Measurements from ENCODE around the gene CHRNA9.
A peak's percentile ranks its signal among the peaks of the same experiment; 100 is the strongest.

Gene CHRNA9

DNA sequence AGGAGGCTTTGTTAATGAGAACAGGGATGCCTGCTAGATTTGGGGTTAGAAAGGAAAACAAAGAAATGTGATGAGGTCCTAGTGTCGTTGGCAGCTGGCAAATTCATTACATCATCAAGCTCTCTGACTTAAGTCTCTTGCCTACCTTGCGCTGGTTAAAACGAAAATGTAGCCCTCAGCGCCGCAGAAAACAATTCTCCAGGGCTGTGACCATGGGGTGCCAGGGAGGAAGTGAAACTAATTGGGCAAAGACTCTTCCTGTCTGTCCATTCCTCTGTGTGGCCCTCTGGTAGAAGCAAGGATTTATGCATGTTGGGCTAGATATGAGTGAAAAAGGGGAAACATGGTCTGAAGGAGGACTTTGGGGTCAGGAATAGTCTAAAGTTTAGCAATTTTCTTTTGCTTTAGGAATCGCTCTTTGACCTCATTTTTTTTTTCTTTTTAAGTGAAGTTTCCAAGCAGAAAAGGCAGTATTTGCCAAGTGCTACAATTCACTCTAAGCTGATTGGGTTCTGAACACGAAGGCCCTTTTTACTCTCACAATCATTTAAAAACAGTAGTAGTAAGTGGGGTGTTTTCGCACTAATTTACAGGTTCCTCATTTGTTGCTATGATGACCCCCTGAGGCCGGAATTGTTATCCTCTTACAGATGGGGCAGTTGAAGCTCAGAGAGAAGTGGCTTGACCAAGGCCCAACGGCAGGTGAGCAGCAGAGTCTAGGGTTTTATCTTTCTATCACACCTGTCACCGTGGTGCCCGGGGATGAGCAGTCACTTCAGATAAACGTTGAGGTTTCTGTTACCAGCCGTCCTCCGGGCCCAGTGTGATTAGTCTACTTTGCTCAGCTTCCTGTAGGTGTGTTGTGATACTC lies 27.3 kb upstream of the CHRNA9 start:
- intact Hi-C loops (cut with DNase I), result loop anchor here (5.0 kb wide), 1 partner anchor 156 kb away; no protein-coding TSS in a partner anchor
- DNase-seq, result peak in 12 of 42 donors; percentile 12 to 50 (median 26)

DNA sequence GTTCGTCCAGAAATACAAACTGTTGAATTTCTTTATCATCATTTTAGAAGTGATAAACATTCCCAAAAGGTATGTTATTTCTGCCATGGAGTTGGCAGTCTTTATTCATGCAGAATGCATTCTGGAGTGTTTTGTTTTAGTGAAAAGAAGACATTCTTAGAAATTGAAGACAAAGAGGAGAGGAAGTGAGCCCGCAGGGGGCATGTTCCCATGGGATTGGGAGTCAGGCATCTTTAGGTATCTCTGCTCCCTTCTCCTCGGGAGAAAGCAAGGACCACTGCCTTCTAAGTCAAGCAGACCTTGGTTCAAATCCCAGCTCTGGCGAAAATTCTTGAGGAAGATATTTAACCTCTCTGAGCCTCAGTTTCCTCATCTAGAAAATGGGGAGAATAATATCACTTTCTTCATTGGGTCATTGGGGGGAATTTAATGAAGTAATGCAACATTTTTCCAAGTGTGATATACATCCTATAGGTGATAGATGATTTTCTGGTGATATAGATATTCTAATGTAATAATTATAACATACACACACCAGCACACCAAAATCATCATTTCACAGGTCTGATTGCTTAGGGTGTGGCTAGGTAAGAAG lies 26.5 kb upstream of the CHRNA9 start:
- intact Hi-C loops (cut with DNase I), result loop anchor here (5.0 kb wide), 1 partner anchor 156 kb away; no protein-coding TSS in a partner anchor
- DNase-seq, result no peak

GRCh38 chr4:40309250-40309774 lies 25.8 kb upstream of the CHRNA9 start:
- intact Hi-C loops (cut with DNase I), result loop anchor here (5.0 kb wide), 1 partner anchor 157 kb away; no protein-coding TSS in a partner anchor

GRCh38 chr4:40310225-40310624 lies 24.9 kb upstream of the CHRNA9 start:
- DNase-seq, result no peak
- intact Hi-C loops (cut with DNase I), result loop anchor here (5.0 kb wide), 1 partner anchor 253 kb away; the partner anchor contains the start of gene N4BP2

More at GRCh38 chr4:40309250-40309774, 25.8 kb upstream of the CHRNA9 start:
- peak; percentile 77 to 96 (median 90) for DNase-seq

DNA sequence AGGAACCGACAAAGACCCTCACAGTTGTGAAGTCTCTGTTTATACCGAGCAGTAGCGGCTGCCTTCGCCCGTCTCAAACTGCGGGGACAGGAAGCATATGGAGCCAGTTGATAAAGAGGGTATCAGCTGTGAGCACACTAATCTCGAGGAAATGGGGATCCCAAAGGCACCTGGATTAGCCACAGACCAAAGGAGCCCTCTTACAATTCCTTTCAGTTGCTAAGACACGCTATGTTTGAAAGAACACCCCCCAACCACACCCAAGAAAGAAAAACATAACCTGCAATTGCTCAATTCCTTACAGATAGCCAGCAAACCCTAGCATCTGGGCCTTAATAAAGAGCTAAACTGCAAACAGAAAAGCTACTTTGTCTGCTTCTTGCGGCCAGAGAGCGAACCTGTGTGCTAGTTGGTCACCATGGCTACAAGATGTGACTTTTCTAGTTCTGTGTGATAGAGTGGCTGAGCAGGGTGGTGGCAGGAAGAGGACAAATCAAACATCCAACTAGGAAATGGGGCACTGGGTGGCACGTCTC lies 23.3 kb upstream of the CHRNA9 start:
- intact Hi-C loops (cut with DNase I), result loop anchor here (5.0 kb wide), 1 partner anchor 255 kb away; the partner anchor contains the start of gene N4BP2
- no peak for DNase-seq

DNA sequence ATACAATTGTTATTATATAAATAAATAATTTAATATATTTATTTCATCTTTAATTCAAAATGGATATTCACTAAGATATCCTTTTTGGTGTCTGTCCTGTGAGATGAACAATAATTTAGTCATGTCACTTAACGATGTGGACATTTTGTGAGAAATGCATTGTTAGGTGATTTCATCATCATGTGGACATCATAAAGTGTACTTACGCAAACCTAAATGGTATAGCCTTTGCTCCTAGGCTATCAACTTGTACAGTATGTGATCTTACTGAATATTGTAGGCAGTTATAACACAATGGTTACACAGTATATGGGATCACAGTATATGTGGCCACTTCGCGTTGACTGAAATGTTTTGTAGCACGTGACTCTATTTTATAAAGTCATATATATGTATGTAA lies 20.2 kb upstream of the CHRNA9 start:
- intact Hi-C loops (cut with DNase I), result loop anchor here (5.0 kb wide), 1 partner anchor 258 kb away; the partner anchor contains the start of gene N4BP2
- DNase-seq, result no peak

DNA sequence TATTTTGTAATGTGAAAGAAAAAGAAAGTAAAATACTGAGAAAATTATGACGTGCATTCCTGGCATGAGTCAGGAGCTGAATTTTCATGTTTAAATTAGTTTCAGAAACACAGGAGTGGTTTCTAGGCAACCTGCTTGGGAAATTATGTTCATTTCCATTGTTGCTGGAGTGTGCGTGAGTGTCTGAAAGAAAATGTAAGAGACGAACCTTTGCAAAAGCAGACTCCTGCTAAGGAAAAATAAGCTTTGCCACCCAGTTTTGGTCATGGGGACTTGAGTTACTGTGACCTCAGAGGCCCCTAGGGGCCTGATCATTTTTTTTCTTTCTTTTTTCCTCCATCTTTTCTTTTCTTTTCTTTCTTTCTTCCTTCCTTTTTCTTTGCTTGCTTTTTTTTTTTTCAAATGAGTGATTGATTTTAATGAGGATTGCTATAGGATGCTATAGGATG lies 18.8 kb upstream of the CHRNA9 start:
- intact Hi-C loops (cut with DNase I), result no loop called here
- DNase-seq, result peak in 15 of 42 donors; percentile 15 to 80 (median 47)

DNA sequence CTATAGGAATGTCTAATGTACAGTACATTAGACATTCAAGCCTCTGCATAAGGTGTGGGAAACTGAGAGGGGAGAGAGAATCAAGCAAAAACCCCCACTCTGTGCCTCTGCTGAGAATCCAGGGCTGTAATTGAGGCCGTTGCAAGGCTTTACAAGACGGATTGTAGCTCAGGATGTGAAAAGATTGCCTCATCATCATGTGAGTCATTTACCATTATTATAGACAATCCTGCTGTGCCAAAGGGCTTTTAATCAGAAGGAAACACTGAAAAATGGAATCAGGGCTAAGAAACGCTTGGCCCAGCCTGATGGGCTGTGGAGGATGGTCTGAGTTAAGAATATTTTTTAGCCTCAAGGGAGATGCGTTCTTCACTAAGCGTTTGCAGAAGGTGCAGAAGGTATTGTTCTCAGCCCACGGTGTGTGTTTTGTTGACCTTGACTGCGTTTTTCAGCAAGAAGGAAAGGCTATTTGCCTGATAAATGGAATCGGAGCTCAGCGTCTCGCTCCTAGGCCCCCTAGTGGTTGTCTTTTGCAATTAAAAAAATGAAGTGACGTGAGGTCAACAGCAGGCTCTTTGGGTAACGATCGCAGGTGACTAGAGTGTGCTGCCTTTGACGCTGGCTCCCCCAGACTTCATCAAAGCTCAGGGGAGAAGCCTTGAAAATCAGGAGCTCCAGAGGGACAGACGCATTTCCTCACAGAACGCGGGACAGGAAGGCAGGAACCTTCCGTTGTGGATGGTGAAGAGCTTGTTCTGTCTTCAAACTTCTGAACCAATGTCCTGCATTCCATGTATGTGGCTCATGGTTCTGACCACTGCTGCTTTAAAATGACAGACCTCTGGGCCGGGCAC lies 18.1 kb upstream of the CHRNA9 start:
- DNase-seq, result peak in 40 of 42 donors; percentile 9 to 79 (median 50)
- intact Hi-C loops (cut with DNase I), result no loop called here

DNA sequence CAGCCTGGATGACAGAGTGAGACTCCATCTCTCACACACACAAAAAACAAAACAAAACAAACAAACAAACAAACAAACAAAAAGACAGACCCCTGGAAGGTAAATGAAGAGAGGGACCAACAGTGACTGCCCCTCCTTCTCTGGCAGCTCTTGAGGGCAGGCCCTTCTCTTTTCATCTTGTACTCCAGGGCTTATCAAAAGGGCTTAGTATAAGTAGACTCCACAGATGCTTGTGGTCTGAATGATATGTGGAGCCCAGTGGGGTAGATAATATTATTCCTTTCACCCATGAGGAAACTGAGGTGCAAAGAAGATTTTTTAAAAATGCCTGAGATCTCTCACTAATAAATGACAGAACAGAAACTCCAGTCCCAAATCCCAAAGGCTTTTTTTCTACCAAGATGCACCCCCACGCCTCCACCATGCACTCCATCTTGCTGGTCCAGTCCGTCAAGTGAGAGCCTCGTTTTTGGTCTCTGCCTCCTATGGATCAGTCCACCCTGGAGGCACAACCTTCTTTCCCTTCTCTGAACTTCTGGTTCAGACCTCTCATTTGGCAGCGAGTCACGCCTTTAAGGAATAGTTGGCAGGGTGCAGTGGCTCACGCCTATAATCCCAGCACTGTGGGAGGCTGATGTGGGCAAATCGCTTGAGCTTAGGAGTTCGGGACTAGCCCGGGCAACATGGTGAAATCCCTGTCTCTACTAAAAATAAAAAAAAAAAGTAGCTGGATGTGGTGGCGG lies 17.0 kb upstream of the CHRNA9 start:
- intact Hi-C loops (cut with DNase I), result no loop called here

GRCh38 chr4:40321574-40322275 lies 13.4 kb upstream of the CHRNA9 start:
- peak in 5 of 42 donors; percentile 21 to 41 (median 29) for DNase-seq
- intact Hi-C loops (cut with DNase I), result no loop called here

More for the DNA sequence above, 17.0 kb upstream of the CHRNA9 start:
- DNase-seq, result no peak

- DNase-seq, result peak in 4 of 42 donors; percentile 17 to 53 (median 42)
- intact Hi-C loops (cut with DNase I), result no loop called here
Measured at GRCh38 chr4:40322811-40323210, 12.3 kb upstream of the CHRNA9 start.

DNA sequence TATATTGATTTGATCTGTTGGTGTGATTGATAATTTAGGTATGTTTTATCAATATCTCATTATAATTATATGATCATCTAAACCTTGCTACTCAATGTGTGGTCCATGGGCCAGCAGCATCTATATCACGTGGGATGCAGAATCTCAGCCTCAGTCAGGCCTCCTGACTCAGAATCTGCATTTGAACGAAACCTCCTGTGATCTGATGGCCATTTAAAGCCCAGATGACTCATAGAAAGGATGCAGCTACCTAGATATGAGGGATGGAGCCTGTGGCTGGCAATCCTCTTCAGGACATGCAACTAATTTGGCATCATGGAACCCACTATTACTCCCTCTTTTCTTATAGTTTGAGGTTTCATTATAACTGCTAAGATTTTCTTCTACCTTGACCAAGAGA lies 11.3 kb upstream of the CHRNA9 start:
- no peak for DNase-seq
- intact Hi-C loops (cut with DNase I), result no loop called here

GRCh38 chr4:40325406-40326019 lies 9.6 kb upstream of the CHRNA9 start:
- peak in 31 of 42 donors; percentile 24 to 87 (median 54) for DNase-seq

GRCh38 chr4:40327340-40327739 lies 7.8 kb upstream of the CHRNA9 start:
- intact Hi-C loops (cut with DNase I), result loop anchor here (5.0 kb wide), 1 partner anchor 270 kb away; the partner anchor contains the start of gene N4BP2
- peak in 3 of 42 donors; percentile 9 to 14 (median 14) for DNase-seq

More at GRCh38 chr4:40325406-40326019, 9.6 kb upstream of the CHRNA9 start:
- intact Hi-C loops (cut with DNase I), result loop anchor here (5.0 kb wide), 1 partner anchor 268 kb away; the partner anchor contains the start of gene N4BP2

DNA sequence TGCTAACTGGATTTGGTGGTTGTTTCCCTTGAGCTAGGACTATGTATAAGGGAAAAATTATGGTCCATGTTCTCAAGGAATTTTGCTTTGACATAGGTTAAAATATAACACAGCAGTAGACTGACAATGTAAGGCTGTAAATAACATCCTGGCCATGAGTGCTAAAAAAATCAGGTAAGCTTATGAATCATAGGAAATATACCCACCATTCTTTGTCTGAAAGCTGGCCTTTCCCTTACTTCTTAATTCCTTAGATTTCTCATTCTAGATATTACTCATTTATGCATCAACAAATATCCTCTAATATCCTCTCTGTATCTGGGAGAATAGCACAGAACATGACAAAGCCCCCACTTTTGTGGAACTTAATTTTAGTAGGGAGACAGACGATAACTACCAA lies 6.8 kb upstream of the CHRNA9 start:
- no peak for DNase-seq
- intact Hi-C loops (cut with DNase I), result loop anchor here (5.0 kb wide), 1 partner anchor 271 kb away; the partner anchor contains the start of gene N4BP2

GRCh38 chr4:40329805-40330204 lies 5.3 kb upstream of the CHRNA9 start:
- intact Hi-C loops (cut with DNase I), result loop anchor here (5.0 kb wide), 1 partner anchor 273 kb away; the partner anchor contains the start of gene N4BP2
- no peak for DNase-seq

All from head of caudate nucleus (tissue), 42 donors.